ENCODE data around the gene RFTN1.

GRCh38 chr3:16370503-16370871, 143.0 kb downstream of the RFTN1 start:
- no peak for TF ChIP-seq CTCF (IDR thresholded peaks at IDR 0.05)
- no peak for TF ChIP-seq POLR2A (IDR thresholded peaks at IDR 0.05)

Data from uterus (tissue), 2 donors.